ENCODE data around the gene CCDC88C. TPM values are rescaled to one million over a fixed set of nuclear protein-coding genes. Genes with fewer than 3 reads are reported as not detected.

CCDC88C gene
- total and polyA plus RNA-seq, 2 experiments from 2014 or later: 23.6 to 60.7 TPM

- Histone ChIP-seq H4K20me1 (replicated peaks; ENCODE audit: insufficient read depth) (peaks cover 15% of the 10 kb centered on the region; the same call in 1 of the 2 replicates), H3K4me1 (ENCODE audit: insufficient read depth) (peaks cover 13% of the 10 kb centered on the region; the same call in 1 of the 2 replicates), H3K27ac (ENCODE audit: low read depth) (no peak overlapping the region), H3K36me3 (ENCODE audit: insufficient read depth) (no peaks in the 10 kb centered on the region), H2AFZ (no peak overlapping the region), H3K9me2 (ENCODE audit: insufficient read depth) (no peaks in the 10 kb centered on the region), H3K27me3 (ENCODE audit: insufficient read depth) (no peaks in the 10 kb centered on the region), H3K4me3 (no peak overlapping the region), H3K79me2 (replicated peaks; ENCODE audit: insufficient read depth) (peaks cover 56% of the 10 kb centered on the region), H3K4me2 (no peak overlapping the region), H3F3A (replicated peaks; ENCODE audit: low read depth) (no peaks in the 10 kb centered on the region)
- ATAC-seq (no peak; the same call in 2 of the 3 replicates), DNase-seq (ENCODE audit: low spot score) (no peak)
- Mint-ChIP-seq H3K4me1 (peaks cover 18% of the 10 kb centered on the region), H3K36me3 (ENCODE audit: low read depth) (peaks cover 7% of the 10 kb centered on the region; the same call in 2 of the 3 replicates), H3K27me3 (ENCODE audit: insufficient read depth, low read depth, poor library complexity) (peaks cover 5% of the 10 kb centered on the region), H3K27ac (no peak overlapping the region; the same call in 1 of the 2 replicates), H3K9me3 (no peaks in the 10 kb centered on the region), H3K4me3 (no peak overlapping the region)
- TF ChIP-seq JUNB (IDR thresholded peaks at IDR 0.05; ENCODE audit: unreplicated experiment) (no peak), ZNF114 (CRISPR knock-in tag; IDR thresholded peaks at IDR 0.05) (no peak), CREB1 (CRISPR knock-in tag; IDR thresholded peaks at IDR 0.05; ENCODE audit: low read depth) (no peak), ZNF331 (CRISPR knock-in tag; IDR thresholded peaks at IDR 0.05; ENCODE audit: low read depth) (no peak), ZNF462 (CRISPR knock-in tag; IDR thresholded peaks at IDR 0.05) (no peak), NANOG (IDR thresholded peaks at IDR 0.05; ENCODE audit: borderline replicate concordance) (no peak), STAT1 (IDR thresholded peaks at IDR 0.05; ENCODE audit: unreplicated experiment) (no peak), POLR2AphosphoS5 (IDR thresholded peaks at IDR 0.05; ENCODE audit: low read depth) (no peak), EZH2phosphoT487 (IDR thresholded peaks at IDR 0.05; ENCODE audit: unreplicated experiment) (no peak), EZH2 (IDR thresholded peaks at IDR 0.05; ENCODE audit: low read depth, unreplicated experiment) (no peak), CTCF (conservative IDR thresholded peaks at IDR 0.05; ENCODE audit: low read depth in 2 of 2) (no peak)
- TF ChIP-seq, protein P1, sequence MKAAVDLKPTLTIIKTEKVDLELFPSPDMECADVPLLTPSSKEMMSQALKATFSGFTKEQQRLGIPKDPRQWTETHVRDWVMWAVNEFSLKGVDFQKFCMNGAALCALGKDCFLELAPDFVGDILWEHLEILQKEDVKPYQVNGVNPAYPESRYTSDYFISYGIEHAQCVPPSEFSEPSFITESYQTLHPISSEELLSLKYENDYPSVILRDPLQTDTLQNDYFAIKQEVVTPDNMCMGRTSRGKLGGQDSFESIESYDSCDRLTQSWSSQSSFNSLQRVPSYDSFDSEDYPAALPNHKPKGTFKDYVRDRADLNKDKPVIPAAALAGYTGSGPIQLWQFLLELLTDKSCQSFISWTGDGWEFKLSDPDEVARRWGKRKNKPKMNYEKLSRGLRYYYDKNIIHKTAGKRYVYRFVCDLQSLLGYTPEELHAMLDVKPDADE (IDR thresholded peaks at IDR 0.05): no peak
- TF ChIP-seq, protein P2, sequence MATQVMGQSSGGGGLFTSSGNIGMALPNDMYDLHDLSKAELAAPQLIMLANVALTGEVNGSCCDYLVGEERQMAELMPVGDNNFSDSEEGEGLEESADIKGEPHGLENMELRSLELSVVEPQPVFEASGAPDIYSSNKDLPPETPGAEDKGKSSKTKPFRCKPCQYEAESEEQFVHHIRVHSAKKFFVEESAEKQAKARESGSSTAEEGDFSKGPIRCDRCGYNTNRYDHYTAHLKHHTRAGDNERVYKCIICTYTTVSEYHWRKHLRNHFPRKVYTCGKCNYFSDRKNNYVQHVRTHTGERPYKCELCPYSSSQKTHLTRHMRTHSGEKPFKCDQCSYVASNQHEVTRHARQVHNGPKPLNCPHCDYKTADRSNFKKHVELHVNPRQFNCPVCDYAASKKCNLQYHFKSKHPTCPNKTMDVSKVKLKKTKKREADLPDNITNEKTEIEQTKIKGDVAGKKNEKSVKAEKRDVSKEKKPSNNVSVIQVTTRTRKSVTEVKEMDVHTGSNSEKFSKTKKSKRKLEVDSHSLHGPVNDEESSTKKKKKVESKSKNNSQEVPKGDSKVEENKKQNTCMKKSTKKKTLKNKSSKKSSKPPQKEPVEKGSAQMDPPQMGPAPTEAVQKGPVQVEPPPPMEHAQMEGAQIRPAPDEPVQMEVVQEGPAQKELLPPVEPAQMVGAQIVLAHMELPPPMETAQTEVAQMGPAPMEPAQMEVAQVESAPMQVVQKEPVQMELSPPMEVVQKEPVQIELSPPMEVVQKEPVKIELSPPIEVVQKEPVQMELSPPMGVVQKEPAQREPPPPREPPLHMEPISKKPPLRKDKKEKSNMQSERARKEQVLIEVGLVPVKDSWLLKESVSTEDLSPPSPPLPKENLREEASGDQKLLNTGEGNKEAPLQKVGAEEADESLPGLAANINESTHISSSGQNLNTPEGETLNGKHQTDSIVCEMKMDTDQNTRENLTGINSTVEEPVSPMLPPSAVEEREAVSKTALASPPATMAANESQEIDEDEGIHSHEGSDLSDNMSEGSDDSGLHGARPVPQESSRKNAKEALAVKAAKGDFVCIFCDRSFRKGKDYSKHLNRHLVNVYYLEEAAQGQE (IDR thresholded peaks at IDR 0.05; ENCODE audit: unreplicated experiment): no peak
These were observed 56.3 kb downstream of the CCDC88C start for GRCh38 chr14:91361233-91361811.
